B cell (primary cell): Measurements from ENCODE around the gene ITIH2. TPM values are rescaled to one million over a fixed set of nuclear protein-coding genes. Genes with fewer than 3 reads are reported as not detected.

ENCODE experiments used
- ATAC-seq: fragments of 200-7000 bp; cut with Tn5 transposase; one replicate; pipeline ENCODE4 v1.10.0; 2021; ENCODE audit warnings: low read depth, mild to moderate bottlenecking, moderate number of reproducible peaks, moderate library complexity
- CTCF ChIA-PET: fragments of 350-600 bp; sonication (Branson Sonifier 250); formaldehyde crosslinking; loops from one replicate; lab custom pipeline; 2021; ENCODE audit warnings: antibody characterized with exemption, inconsistent platforms; lab: Charles Lee
- POLR2A ChIA-PET: fragments of 350-600 bp; sonication (Branson Sonifier 250); formaldehyde crosslinking; loops from one replicate; lab custom pipeline; 2021; ENCODE audit warnings: antibody characterized with exemption; lab: Charles Lee
- DNase-seq: peaks from one replicate; pipeline ENCODE4 v3.0.0; 2013
- H2AFZ ChIP-seq: 2 replicates; pipeline ENCODE4 v1.6.1; 2012; ENCODE audit warnings: mild to moderate bottlenecking, low read depth, low read length; ENCODE audit not compliant: insufficient read depth, poor library complexity, severe bottlenecking
- H3K27ac ChIP-seq, 2 donors: 1 replicate in 1 of 2; 2 replicates in 1 of 2; pipeline ENCODE4 v1.5.1; 2012 to 2013; ENCODE audit warnings: low read length in 2 of 2, mild to moderate bottlenecking in 2 of 2, moderate library complexity in 1 of 2
- H3K27me3 ChIP-seq, 4 experiments: fragments of 200-600 bp in 1 of 4; sonication (generic) in 1 of 4; replicated peaks in 1 of 4; 1 replicate in 2 of 4; 2 replicates in 2 of 4; pipeline versions ENCODE4 v1.6.1 to v1.7.0; 2013 to 2016; ENCODE audit warnings: low read length in 3 of 4, mild to moderate bottlenecking in 2 of 4, mixed read lengths in 1 of 4, moderate library complexity in 1 of 4; ENCODE audit not compliant: insufficient read depth in 4 of 4, control insufficient read depth in 3 of 4; ENCODE audit errors: control extremely low read depth in 1 of 4
- H3K36me3 ChIP-seq, 2 experiments: replicated peaks in 1 of 2; 1 replicate in 1 of 2; 2 replicates in 1 of 2; pipeline versions ENCODE4 v1.6.1 to v1.7.1; 2013; ENCODE audit warnings: low read length in 1 of 2; ENCODE audit not compliant: insufficient read depth in 2 of 2, control insufficient read depth in 1 of 2; ENCODE audit errors: control extremely low read depth in 1 of 2, extremely low read depth in 1 of 2
- H3K4me1 ChIP-seq, 2 donors: fragments of 200-600 bp in 1 of 2; sonication (generic) in 1 of 2; 1 replicate in 1 of 2; 2 replicates in 1 of 2; pipeline versions ENCODE4 v1.5.1 to v1.6.1; 2013 to 2017; ENCODE audit warnings: low read length in 2 of 2; ENCODE audit not compliant: control insufficient read depth in 2 of 2, insufficient read depth in 2 of 2
- H3K4me2 ChIP-seq: replicated peaks from 2 replicates; pipeline ENCODE3; 2012; ENCODE audit warnings: mild to moderate bottlenecking, low read depth, low read length; ENCODE audit not compliant: poor library complexity, severe bottlenecking
- H3K4me3 ChIP-seq, 5 experiments: fragments of 200-600 bp in 1 of 5; sonication (generic) in 1 of 5; 1 replicate in 3 of 5; 2 replicates in 2 of 5; pipeline versions ENCODE4 v1.5.1 to v1.7.0; 2011 to 2016; ENCODE audit warnings: low read length in 4 of 5, mild to moderate bottlenecking in 4 of 5, low read depth in 2 of 5, control low read depth in 1 of 5, moderate library complexity in 1 of 5; ENCODE audit not compliant: insufficient read depth in 1 of 5; ENCODE audit errors: control extremely low read depth in 1 of 5, extremely low read depth in 1 of 5
- H3K79me2 ChIP-seq: fragments of 200-600 bp; sonication (generic); one replicate; pipeline ENCODE4 v1.6.0; 2016; ENCODE audit warnings: low read length; ENCODE audit not compliant: control insufficient read depth, insufficient read depth
- H3K9ac ChIP-seq: fragments of 200-600 bp; sonication (generic); 2 replicates; pipeline ENCODE4 v1.6.1; 2017; ENCODE audit warnings: mild to moderate bottlenecking, low read length, moderate library complexity
- H3K9me3 ChIP-seq, 3 donors: one replicate each; pipeline versions ENCODE4 v1.6.1 to v1.7.1; 2013; ENCODE audit warnings: low read length in 2 of 3; ENCODE audit not compliant: control insufficient read depth in 2 of 3, insufficient read depth in 1 of 3; ENCODE audit errors: control extremely low read depth in 1 of 3
- H4K20me1 ChIP-seq: 2 replicates; pipeline ENCODE4 v1.6.0; 2012; ENCODE audit warnings: mild to moderate bottlenecking, low read length; ENCODE audit not compliant: insufficient read depth, control insufficient read depth, poor library complexity, severe bottlenecking
- H3K27ac Mint-ChIP-seq: one replicate; pipeline ENCODE4 v1.8.0; 2021; ENCODE audit warnings: mixed read lengths
- H3K27me3 Mint-ChIP-seq: one replicate; pipeline ENCODE4 v1.8.0; 2021; ENCODE audit warnings: mixed read lengths
- H3K4me1 Mint-ChIP-seq: one replicate; pipeline ENCODE4 v1.8.0; 2021; ENCODE audit warnings: mixed read lengths
- H3K4me3 Mint-ChIP-seq: one replicate; pipeline ENCODE4 v1.8.0; 2021; ENCODE audit warnings: mixed read lengths
- H3K9me3 Mint-ChIP-seq: one replicate; pipeline ENCODE4 v1.8.0; 2022; ENCODE audit warnings: mixed read lengths; ENCODE audit not compliant: insufficient read depth
- CTCF ChIP-seq: fragments of 200-600 bp; IDR thresholded peaks from one replicate; pipeline ENCODE4 v1.8.0; 2022; ENCODE audit warnings: antibody characterized with exemption, mild to moderate bottlenecking
- EZH2 ChIP-seq: IDR thresholded peaks from 2 replicates; pipeline ENCODE4 v1.6.1; 2012; ENCODE audit warnings: borderline replicate concordance, low read depth, mild to moderate bottlenecking, moderate library complexity, low read length; ENCODE audit not compliant: insufficient read depth, poor library complexity, severe bottlenecking
- WGBS: methylation state at CpG from one replicate; pipeline ENCODE4 v1.1.5; 2013; ENCODE audit warnings: missing lambda C conversion rate; ENCODE audit not compliant: insufficient coverage; 5-methylcytosine and 5-hydroxymethylcytosine counted together
- intact Hi-C: fragments of 100-400 bp; cut with micrococcal nuclease; formaldehyde crosslinking; loops from one replicate; pipeline ENCODE4 v1.10.0; 2022
- polyA plus RNA-seq: library from polyadenylated mRNA; depleted of rRNA; stranded (reverse); fragments of >200 nt; gene quantifications from 2 replicates; pipeline ENCODE4 v1.2.3, GENCODE V29; 2012
- total RNA-seq, 2 donors: library from RNA; stranded (reverse); fragments of 120-200 nt in 1 of 2; gene quantifications; 1 replicate in 1 of 2; 2 replicates in 1 of 2; pipeline versions ENCODE4 v1.2.3 to v1.2.4, GENCODE V29; 2013 to 2022

Gene ITIH2
- total and polyA plus RNA-seq, 2 donors (not counting 1 experiment from before 2014, with no cell fraction given) = not detected

DNA sequence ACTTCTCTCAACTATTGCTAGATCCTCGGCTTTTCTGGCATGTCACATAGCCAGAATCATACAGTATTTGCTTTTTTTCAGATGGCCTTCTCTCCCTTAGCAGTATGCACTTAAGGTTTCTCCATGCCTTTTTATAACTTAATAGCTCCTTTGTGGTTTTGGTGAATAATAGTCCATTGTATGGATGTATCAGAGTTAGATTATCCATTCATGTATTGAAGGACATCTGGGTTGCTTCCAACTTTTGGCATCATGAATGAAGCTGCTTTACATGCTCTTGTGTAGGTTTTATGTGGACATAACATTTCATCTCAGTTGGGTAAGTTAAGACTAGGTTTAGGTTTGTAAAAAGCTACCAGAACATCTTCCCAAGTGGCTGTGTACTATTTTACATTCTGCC lies 89.4 kb downstream of the ITIH2 start:
- 80% methylated on average over 1 of the region's 1 CpG for WGBS
- peaks cover 14 to 15% of the 10 kb centered on the region in 2 donors for H3K4me1 ChIP-seq
- no peaks in the 10 kb centered on the region for H3K27me3 ChIP-seq
- no peak for ATAC-seq
- H3K4me3 Mint-ChIP-seq = no peak overlapping the region
- no peaks in the 10 kb centered on the region for H3K9me3 Mint-ChIP-seq
- ChIA-PET POLR2A (interaction anchor here (1.3 kb wide), 1 partner anchor 26 kb away, joined by 3 read pairs; the partner anchor contains the start of gene TAF3), CTCF (interaction anchor here (0.9 to 2.0 kb wide), 2 partner anchors 24 to 267 kb away, joined by 4 read pairs; no protein-coding TSS in a partner anchor)
- peaks cover 0 to 14% of the 10 kb centered on the region in 2 experiments for H3K36me3 ChIP-seq
- no peak overlapping the region for H3K27ac Mint-ChIP-seq
- TF ChIP-seq CTCF (no peak), EZH2 (no peak)
- no peaks in the 10 kb centered on the region for H3K9me3 ChIP-seq
- no peak overlapping the region for H3K9ac ChIP-seq
- intact Hi-C loops = no loop called here
- H3K4me1 Mint-ChIP-seq = peaks cover 54% of the 10 kb centered on the region
- no peak overlapping the region for H3K4me3 ChIP-seq
- H3K27me3 Mint-ChIP-seq = no peaks in the 10 kb centered on the region
- DNase-seq = no peak
- peaks cover 73% of the 10 kb centered on the region for H4K20me1 ChIP-seq
- no peak overlapping the region for H3K27ac ChIP-seq
- no peak overlapping the region for H2AFZ ChIP-seq
- H3K4me2 ChIP-seq = no peak overlapping the region
- peaks cover 100% of the 10 kb centered on the region for H3K79me2 ChIP-seq

DNA sequence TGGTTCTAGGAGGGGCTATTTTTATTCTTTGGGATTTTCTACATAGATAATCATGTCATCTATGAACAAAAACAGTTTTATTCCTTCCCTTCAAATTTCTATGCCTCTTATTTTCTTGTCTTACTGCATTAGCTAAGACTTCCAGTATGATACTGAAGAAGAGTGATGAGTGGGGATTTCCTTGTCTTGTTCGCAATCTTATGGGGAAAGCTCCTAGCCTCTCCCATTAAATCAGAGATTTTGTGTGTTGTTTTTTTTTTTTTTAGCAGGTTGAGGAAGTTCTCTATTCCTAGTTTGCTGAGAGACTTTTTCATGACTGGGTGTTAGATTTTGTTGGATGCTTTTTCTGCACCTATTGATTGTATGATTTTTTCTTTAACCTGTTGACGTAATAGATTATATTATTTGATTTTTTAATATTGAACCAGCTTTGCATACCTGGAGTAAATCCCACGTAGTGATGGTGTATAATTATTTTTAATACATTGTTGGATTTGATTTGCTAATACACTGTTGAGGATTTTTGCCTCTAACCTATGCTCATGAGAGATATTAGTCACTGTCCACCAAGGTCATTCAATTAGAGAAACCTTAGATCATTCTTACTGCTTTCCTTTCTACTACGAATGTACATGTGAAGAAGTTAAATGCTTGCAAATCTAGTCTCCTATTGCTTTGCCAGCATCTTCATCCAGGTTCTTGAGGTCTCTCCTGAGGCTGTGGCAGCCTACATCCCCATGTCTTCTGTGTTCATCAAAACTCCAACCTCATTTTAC lies 91.3 kb downstream of the ITIH2 start:
- CTCF ChIA-PET = no interaction called here

More for the DNA sequence above, 91.3 kb downstream of the ITIH2 start:
- H3K27me3 Mint-ChIP-seq = no peaks in the 10 kb centered on the region
- Histone ChIP-seq H2AFZ (no peak overlapping the region), H3K9me3 (no peaks in the 10 kb centered on the region), H3K79me2 (peaks cover 92% of the 10 kb centered on the region), H3K27me3 (no peaks in the 10 kb centered on the region), H3K36me3 (peaks cover 4 to 32% of the 10 kb centered on the region in 2 experiments), H3K4me1 (peaks cover 5% of the 10 kb centered on the region in 2 donors), H3K4me3 (no peak overlapping the region), H3K9ac (no peak overlapping the region), H4K20me1 (peaks cover 64% of the 10 kb centered on the region), H3K27ac (no peak overlapping the region), H3K4me2 (no peak overlapping the region)
- no peak for TF ChIP-seq CTCF
- no peak for TF ChIP-seq EZH2
- peaks cover 44% of the 10 kb centered on the region for H3K4me1 Mint-ChIP-seq
- no peak for DNase-seq
- H3K9me3 Mint-ChIP-seq = no peaks in the 10 kb centered on the region
- ATAC-seq = no peak
- H3K27ac Mint-ChIP-seq = no peak overlapping the region
- WGBS = no CpG with 5 or more reads among the region's 4 CpGs
- no peak overlapping the region for H3K4me3 Mint-ChIP-seq
- intact Hi-C loops = no loop called here
- POLR2A ChIA-PET = no interaction called here
